Measurements from ENCODE around the gene TIGD3. TPM values are rescaled to one million over a fixed set of nuclear protein-coding genes. Genes with fewer than 3 reads are reported as not detected.

Gene TIGD3
- total and polyA plus RNA-seq, 4 donors, result 0.16 to 0.88 TPM; not detected in 2

GRCh38 chr11:65386307-65387140 lies 32.0 kb downstream of the TIGD3 start, which contains the start of gene FRMD8:
TSS of gene FRMD8 (plus strand) at chr11:65386637. CDS start at chr11:65387037, 400 bp downstream.
- no peaks in the 10 kb centered on the region for H3K4me1 ChIP-seq (ENCODE audit: control insufficient read depth in 1 of 2, insufficient read depth in 2 of 2, low read length in 2 of 2)
- H3K4me3 ChIP-seq (ENCODE audit: low read length in 2 of 2), result peak within 1 kb of the TSS; percentile 28 to 46
- H3K9me3 ChIP-seq (ENCODE audit: control insufficient read depth, low read length), result no peaks in the 10 kb centered on the region
- H3K27me3 ChIP-seq (ENCODE audit: control insufficient read depth in 1 of 2, insufficient read depth in 2 of 2, low read length in 1 of 2), result no peaks in the 10 kb centered on the region
- no peaks in the 10 kb centered on the region for H3K36me3 ChIP-seq (ENCODE audit: control insufficient read depth in 1 of 2, insufficient read depth in 2 of 2, low read length in 1 of 2)
- DNase-seq (peak; percentile 96 to 98), ATAC-seq (ENCODE audit: low FRiP score) (peak; percentile 90)
- WGBS, 2 donors, result 1% methylated on average over 70 to 76 of the region's 76 CpGs
- peak within 1 kb of the TSS in 1 of 2 donors; percentile 90 for H3K27ac ChIP-seq (ENCODE audit: low read depth in 1 of 2, low read length in 2 of 2)
- intact Hi-C loops (cut with DNase I), result no loop called here

- Histone ChIP-seq H3K27me3 (ENCODE audit: control insufficient read depth in 1 of 2, insufficient read depth in 2 of 2, low read length in 1 of 2) (no peaks in the 10 kb centered on the region), H3K4me3 (ENCODE audit: low read length in 2 of 2) (no peak overlapping the region), H3K4me1 (ENCODE audit: control insufficient read depth in 1 of 2, insufficient read depth in 2 of 2, low read length in 2 of 2) (no peaks in the 10 kb centered on the region), H3K9me3 (ENCODE audit: control insufficient read depth, low read length) (no peaks in the 10 kb centered on the region), H3K27ac (ENCODE audit: low read depth in 1 of 2, low read length in 2 of 2) (no peak overlapping the region), H3K36me3 (ENCODE audit: control insufficient read depth in 1 of 2, insufficient read depth in 2 of 2, low read length in 1 of 2) (no peaks in the 10 kb centered on the region)
- ATAC-seq (ENCODE audit: low FRiP score), result no peak
- WGBS, 2 donors, result 92 to 96% methylated on average over 4 of the region's 4 CpGs
- intact Hi-C loops (cut with DNase I), result no loop called here
- DNase-seq, result no peak
Observed at GRCh38 chr11:65388731-65389130, 34.2 kb downstream of the TIGD3 start.

GRCh38 chr11:65389294-65389980 lies 34.9 kb downstream of the TIGD3 start:
- no peak for ATAC-seq (ENCODE audit: low FRiP score)
- 84 to 91% methylated on average over 17 to 20 of the region's 20 CpGs for WGBS, 2 donors
- H3K27ac ChIP-seq (ENCODE audit: low read depth in 1 of 2, low read length in 2 of 2), result no peak overlapping the region
- no peak overlapping the region for H3K4me3 ChIP-seq (ENCODE audit: low read length in 2 of 2)
- intact Hi-C loops (cut with DNase I), result no loop called here
- H3K4me1 ChIP-seq (ENCODE audit: control insufficient read depth in 1 of 2, insufficient read depth in 2 of 2, low read length in 2 of 2), result no peaks in the 10 kb centered on the region
- no peaks in the 10 kb centered on the region for H3K9me3 ChIP-seq (ENCODE audit: control insufficient read depth, low read length)
- no peaks in the 10 kb centered on the region for H3K36me3 ChIP-seq (ENCODE audit: control insufficient read depth in 1 of 2, insufficient read depth in 2 of 2, low read length in 1 of 2)
- DNase-seq, result no peak
- H3K27me3 ChIP-seq (ENCODE audit: control insufficient read depth in 1 of 2, insufficient read depth in 2 of 2, low read length in 1 of 2), result no peaks in the 10 kb centered on the region

- 55 to 56% methylated on average over 21 of the region's 21 CpGs for WGBS, 2 donors
- no peaks in the 10 kb centered on the region for H3K4me1 ChIP-seq (ENCODE audit: control insufficient read depth in 1 of 2, insufficient read depth in 2 of 2, low read length in 2 of 2)
- intact Hi-C loops (cut with DNase I), result no loop called here
- H3K27ac ChIP-seq (ENCODE audit: low read depth in 1 of 2, low read length in 2 of 2), result no peak overlapping the region
- H3K27me3 ChIP-seq (ENCODE audit: control insufficient read depth in 1 of 2, insufficient read depth in 2 of 2, low read length in 1 of 2), result no peaks in the 10 kb centered on the region
- H3K4me3 ChIP-seq (ENCODE audit: low read length in 2 of 2), result no peak overlapping the region
- DNase-seq (no peak), ATAC-seq (ENCODE audit: low FRiP score) (no peak)
- H3K9me3 ChIP-seq (ENCODE audit: control insufficient read depth, low read length), result no peaks in the 10 kb centered on the region
- no peaks in the 10 kb centered on the region for H3K36me3 ChIP-seq (ENCODE audit: control insufficient read depth in 1 of 2, insufficient read depth in 2 of 2, low read length in 1 of 2)
Observed at GRCh38 chr11:65390099-65390941, 35.8 kb downstream of the TIGD3 start.

- no peaks in the 10 kb centered on the region for H3K36me3 ChIP-seq (ENCODE audit: control insufficient read depth in 1 of 2, insufficient read depth in 2 of 2, low read length in 1 of 2)
- WGBS, 2 donors, result 48 to 50% methylated on average over 9 of the region's 9 CpGs
- no peaks in the 10 kb centered on the region for H3K9me3 ChIP-seq (ENCODE audit: control insufficient read depth, low read length)
- intact Hi-C loops (cut with DNase I), result no loop called here
- H3K4me1 ChIP-seq (ENCODE audit: control insufficient read depth in 1 of 2, insufficient read depth in 2 of 2, low read length in 2 of 2), result no peaks in the 10 kb centered on the region
- DNase-seq, result no peak
- ATAC-seq (ENCODE audit: low FRiP score), result no peak
- no peaks in the 10 kb centered on the region for H3K27me3 ChIP-seq (ENCODE audit: control insufficient read depth in 1 of 2, insufficient read depth in 2 of 2, low read length in 1 of 2)
- no peak overlapping the region for H3K4me3 ChIP-seq (ENCODE audit: low read length in 2 of 2)
- no peak overlapping the region for H3K27ac ChIP-seq (ENCODE audit: low read depth in 1 of 2, low read length in 2 of 2)
Observed at GRCh38 chr11:65390996-65391395, 36.4 kb downstream of the TIGD3 start.

GRCh38 chr11:65392186-65392829 lies 37.8 kb downstream of the TIGD3 start:
- no peak for ATAC-seq (ENCODE audit: low FRiP score)
- H3K36me3 ChIP-seq (ENCODE audit: control insufficient read depth in 1 of 2, insufficient read depth in 2 of 2, low read length in 1 of 2), result no peaks in the 10 kb centered on the region
- no peak overlapping the region for H3K27ac ChIP-seq (ENCODE audit: low read depth in 1 of 2, low read length in 2 of 2)
- no peaks in the 10 kb centered on the region for H3K9me3 ChIP-seq (ENCODE audit: control insufficient read depth, low read length)
- no peaks in the 10 kb centered on the region for H3K4me1 ChIP-seq (ENCODE audit: control insufficient read depth in 1 of 2, insufficient read depth in 2 of 2, low read length in 2 of 2)
- intact Hi-C loops (cut with DNase I), result no loop called here
- H3K27me3 ChIP-seq (ENCODE audit: control insufficient read depth in 1 of 2, insufficient read depth in 2 of 2, low read length in 1 of 2), result no peaks in the 10 kb centered on the region
- 76 to 82% methylated on average over 13 of the region's 13 CpGs for whole genome bisulfite sequencing, 2 donors
- DNase-seq, result no peak
- H3K4me3 ChIP-seq (ENCODE audit: low read length in 2 of 2), result no peak overlapping the region

- 77 to 85% methylated on average over 5 of the region's 5 CpGs for WGBS, 2 donors
- intact Hi-C loops (cut with DNase I), result no loop called here
- Histone ChIP-seq H3K36me3 (ENCODE audit: control insufficient read depth in 1 of 2, insufficient read depth in 2 of 2, low read length in 1 of 2) (no peaks in the 10 kb centered on the region), H3K9me3 (ENCODE audit: control insufficient read depth, low read length) (no peaks in the 10 kb centered on the region), H3K4me1 (ENCODE audit: control insufficient read depth in 1 of 2, insufficient read depth in 2 of 2, low read length in 2 of 2) (no peaks in the 10 kb centered on the region), H3K4me3 (ENCODE audit: low read length in 2 of 2) (no peak overlapping the region), H3K27ac (ENCODE audit: low read depth in 1 of 2, low read length in 2 of 2) (no peak overlapping the region), H3K27me3 (ENCODE audit: control insufficient read depth in 1 of 2, insufficient read depth in 2 of 2, low read length in 1 of 2) (no peaks in the 10 kb centered on the region)
- no peak for DNase-seq
- ATAC-seq (ENCODE audit: low FRiP score), result no peak
Observed at GRCh38 chr11:65392899-65393298, 38.3 kb downstream of the TIGD3 start.

- no peaks in the 10 kb centered on the region for H3K9me3 ChIP-seq (ENCODE audit: control insufficient read depth, low read length)
- intact Hi-C loops (cut with DNase I), result no loop called here
- no peaks in the 10 kb centered on the region for H3K36me3 ChIP-seq (ENCODE audit: control insufficient read depth in 1 of 2, insufficient read depth in 2 of 2, low read length in 1 of 2)
- no peak for ATAC-seq (ENCODE audit: low FRiP score)
- no peaks in the 10 kb centered on the region for H3K4me1 ChIP-seq (ENCODE audit: control insufficient read depth in 1 of 2, insufficient read depth in 2 of 2, low read length in 2 of 2)
- H3K4me3 ChIP-seq (ENCODE audit: low read length in 2 of 2), result no peak overlapping the region
- 82 to 84% methylated on average over 17 of the region's 17 CpGs for WGBS, 2 donors
- H3K27ac ChIP-seq (ENCODE audit: low read depth in 1 of 2, low read length in 2 of 2), result no peak overlapping the region
- no peaks in the 10 kb centered on the region for H3K27me3 ChIP-seq (ENCODE audit: control insufficient read depth in 1 of 2, insufficient read depth in 2 of 2, low read length in 1 of 2)
- no peak for DNase-seq
Observed at GRCh38 chr11:65393513-65394079, 39.0 kb downstream of the TIGD3 start.
